Liver (tissue), 9 donors: ENCODE data around the gene MMGT1. TPM values are rescaled to one million over a fixed set of nuclear protein-coding genes. Genes with fewer than 3 reads are reported as not detected.

ENCODE experiments used
- DNase-seq: peaks from one replicate; pipeline ENCODE4 v3.0.0-alpha.2; 2017; ENCODE audit warnings: low spot score
- H3K27ac ChIP-seq, 2 donors: one replicate each; pipeline ENCODE4 v1.7.0; 2013; ENCODE audit warnings: inconsistent platforms in 2 of 2, low read length in 2 of 2, control low read depth in 1 of 2, low read depth in 1 of 2, mild to moderate bottlenecking in 1 of 2
- H3K27me3 ChIP-seq, 4 donors: one replicate each; pipeline versions ENCODE4 v1.6.1 to v1.7.0; 2013; ENCODE audit warnings: low read length in 3 of 4, inconsistent platforms in 1 of 4, mild to moderate bottlenecking in 1 of 4, moderate library complexity in 1 of 4; ENCODE audit not compliant: control insufficient read depth in 4 of 4, insufficient read depth in 4 of 4
- H3K36me3 ChIP-seq, 4 donors: one replicate each; pipeline versions ENCODE4 v1.6.1 to v1.7.0; 2013; ENCODE audit warnings: low read length in 3 of 4, mild to moderate bottlenecking in 3 of 4, low read depth in 1 of 4, moderate library complexity in 1 of 4; ENCODE audit not compliant: control insufficient read depth in 4 of 4, insufficient read depth in 3 of 4
- H3K4me1 ChIP-seq, 4 donors: one replicate each; pipeline versions ENCODE4 v1.6.1 to v1.7.0; 2013; ENCODE audit warnings: low read length in 3 of 4, mild to moderate bottlenecking in 3 of 4, moderate library complexity in 1 of 4; ENCODE audit not compliant: control insufficient read depth in 4 of 4, insufficient read depth in 4 of 4
- H3K4me3 ChIP-seq, 3 donors: one replicate each; pipeline versions ENCODE4 v1.6.1 to v1.7.0; 2013; ENCODE audit warnings: low read length in 3 of 3, control low read depth in 1 of 3, low read depth in 1 of 3, mild to moderate bottlenecking in 1 of 3
- H3K9ac ChIP-seq, 2 donors: one replicate each; pipeline ENCODE4 v1.7.0; 2013; ENCODE audit warnings: low read length in 2 of 2, mild to moderate bottlenecking in 2 of 2, moderate library complexity in 2 of 2, control low read depth in 1 of 2, low read depth in 1 of 2
- H3K9me3 ChIP-seq, 4 donors: one replicate each; pipeline versions ENCODE4 v1.6.1 to v1.7.0; 2013; ENCODE audit warnings: low read length in 3 of 4; ENCODE audit not compliant: control insufficient read depth in 4 of 4
- ATF3 ChIP-seq: IDR thresholded peaks from 2 replicates; pipeline ENCODE4 v1.6.1; 2016; ENCODE audit warnings: antibody characterized with exemption
- EGR1 ChIP-seq, 2 donors: IDR thresholded peaks; 2 replicates each; pipeline ENCODE4 v1.6.1; 2016 to 2018; ENCODE audit warnings: antibody characterized with exemption in 2 of 2, low read depth in 2 of 2
- FOXA1 ChIP-seq: IDR thresholded peaks from 2 replicates; pipeline ENCODE4 v1.6.1; 2016; ENCODE audit warnings: antibody characterized with exemption
- FOXA2 ChIP-seq: IDR thresholded peaks from 2 replicates; pipeline ENCODE4 v1.6.1; 2016; ENCODE audit warnings: antibody characterized with exemption
- GABPA ChIP-seq, 2 donors: IDR thresholded peaks in 1 of 2; conservative IDR thresholded peaks in 1 of 2; 2 replicates each; pipeline ENCODE4 v1.6.1; 2016; ENCODE audit warnings: antibody characterized with exemption in 2 of 2, mild to moderate bottlenecking in 1 of 2, moderate library complexity in 1 of 2
- HNF4A ChIP-seq, 2 donors: conservative IDR thresholded peaks; 2 replicates each; pipeline ENCODE4 v1.6.1; 2016; ENCODE audit warnings: antibody characterized with exemption in 2 of 2, mild to moderate bottlenecking in 2 of 2
- HNF4G ChIP-seq: IDR thresholded peaks from 2 replicates; pipeline ENCODE4 v1.6.1; 2016; ENCODE audit warnings: antibody characterized with exemption
- JUND ChIP-seq, 2 donors: IDR thresholded peaks; 2 replicates each; pipeline ENCODE4 v1.6.1; 2016; ENCODE audit warnings: antibody characterized with exemption in 2 of 2
- MAX ChIP-seq: IDR thresholded peaks from 2 replicates; pipeline ENCODE4 v1.6.1; 2016; ENCODE audit warnings: antibody characterized with exemption
- NR2F2 ChIP-seq: IDR thresholded peaks from 2 replicates; pipeline ENCODE4 v1.6.1; 2016; ENCODE audit warnings: antibody characterized with exemption
- RAD21 ChIP-seq, 2 donors: IDR thresholded peaks; 2 replicates each; pipeline ENCODE4 v1.6.1; 2016; ENCODE audit warnings: antibody characterized with exemption in 2 of 2, mild to moderate bottlenecking in 2 of 2
- REST ChIP-seq: IDR thresholded peaks from 2 replicates; pipeline ENCODE4 v1.6.1; 2016; ENCODE audit warnings: antibody characterized with exemption, mild to moderate bottlenecking
- RXRA ChIP-seq, 2 donors: IDR thresholded peaks; 2 replicates each; pipeline ENCODE4 v1.6.1; 2017 to 2018; ENCODE audit warnings: antibody characterized with exemption in 2 of 2, mild to moderate bottlenecking in 1 of 2
- SP1 ChIP-seq: IDR thresholded peaks from 2 replicates; pipeline ENCODE4 v1.6.1; 2018; ENCODE audit warnings: antibody characterized with exemption, mild to moderate bottlenecking
- TAF1 ChIP-seq: conservative IDR thresholded peaks from 2 replicates; pipeline ENCODE4 v1.6.1; 2016; ENCODE audit warnings: antibody characterized with exemption, mild to moderate bottlenecking
- YY1 ChIP-seq: IDR thresholded peaks from 2 replicates; pipeline ENCODE4 v1.6.1; 2016; ENCODE audit warnings: antibody characterized with exemption, mild to moderate bottlenecking
- WGBS: extraction: QIAGEN DNeasy Blood & Tissue Kit; methylation state at CpG from one replicate; pipeline ENCODE4 v1.1.7; 2013; 5-methylcytosine and 5-hydroxymethylcytosine counted together
- polyA plus RNA-seq, 2 donors: library from polyadenylated mRNA; stranded (reverse) in 1 of 2; unstranded in 1 of 2; fragments of 200-250 nt in 1 of 2; fragments of >200 nt in 1 of 2; fragmentation: Nextera tagmentation in 1 of 2; extraction: Ambion mirVana in 1 of 2; gene quantifications; one replicate each; pipeline versions ENCODE4 v1.2.1 to v1.2.3, GENCODE V29; 2013 to 2015
- total RNA-seq, 2 donors: library from RNA; depleted of rRNA; stranded (reverse); fragments of >200 nt; gene quantifications; one replicate each; pipeline ENCODE4 v1.2.3, GENCODE V29; 2014
- TF ChIP-seq, protein P1 (sequence below): IDR thresholded peaks from 2 replicates; pipeline ENCODE4 v1.6.1; 2016; ENCODE audit warnings: antibody characterized with exemption
- TF ChIP-seq, protein P2 (sequence below): fragments of 150-350 bp; IDR thresholded peaks from 2 replicates; pipeline ENCODE4 v1.5.1; 2017; ENCODE audit warnings: improper control_type of control experiment, low read depth, low read length; ENCODE audit not compliant: missing input control
- donor health status: healthy.
- donor health status: healthy.
- donor health status: healthy.
- donor health status: healthy.
- donor health status: healthy.

MMGT1 gene
- total and polyA plus RNA-seq, 4 donors = 3.4 to 4.2 (median 3.6) TPM

DNA sequence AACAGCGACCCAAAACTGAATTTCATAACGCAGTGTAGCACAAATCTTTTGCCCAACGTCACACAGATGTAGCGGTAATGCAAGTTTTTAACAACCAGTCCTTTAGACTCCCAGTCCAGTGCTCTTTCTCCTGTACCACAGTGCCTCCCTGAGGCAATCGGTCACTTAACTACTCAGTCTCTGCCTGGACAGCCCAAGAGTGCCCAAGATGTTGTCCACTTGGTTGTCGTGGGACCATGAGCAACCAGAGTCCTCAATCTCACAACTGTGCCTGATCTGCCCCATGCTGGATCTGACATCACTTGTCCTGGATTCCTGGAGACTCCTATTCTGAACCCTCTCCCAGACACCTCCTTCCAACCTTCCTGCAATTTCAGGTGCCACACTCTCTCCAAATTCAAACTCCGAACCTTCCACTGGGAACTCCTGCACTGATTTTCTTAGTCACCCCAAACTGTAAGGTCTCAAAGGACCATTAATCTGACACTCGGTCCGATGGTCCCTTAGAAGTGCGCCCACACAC lies 702 bp downstream of the MMGT1 start:
- peak overlapping the region; percentile 24 to 90 for H3K9ac ChIP-seq
- H3K4me1 ChIP-seq = peaks cover 0 to 13% (median 11%) of the 10 kb centered on the region in 4 donors
- TF ChIP-seq RXRA (IDR thresholded peaks at IDR 0.05) (no peak), FOXA2 (no peak), RAD21 (IDR thresholded peaks at IDR 0.05) (no peak), NR2F2 (no peak), EGR1 (IDR thresholded peaks at IDR 0.05; ENCODE audit: low read depth in 2 of 2) (no peak), JUND (IDR thresholded peaks at IDR 0.05) (no peak), GABPA (IDR thresholded peaks at IDR 0.05 in 1 of 2, conservative IDR thresholded peaks at IDR 0.05 in 1 of 2) (no peak), HNF4A (conservative IDR thresholded peaks at IDR 0.05) (no peak), FOXA1 (no peak), REST (no peak), HNF4G (no peak), TAF1 (no peak), SP1 (no peak)
- TF ChIP-seq, protein P1, sequence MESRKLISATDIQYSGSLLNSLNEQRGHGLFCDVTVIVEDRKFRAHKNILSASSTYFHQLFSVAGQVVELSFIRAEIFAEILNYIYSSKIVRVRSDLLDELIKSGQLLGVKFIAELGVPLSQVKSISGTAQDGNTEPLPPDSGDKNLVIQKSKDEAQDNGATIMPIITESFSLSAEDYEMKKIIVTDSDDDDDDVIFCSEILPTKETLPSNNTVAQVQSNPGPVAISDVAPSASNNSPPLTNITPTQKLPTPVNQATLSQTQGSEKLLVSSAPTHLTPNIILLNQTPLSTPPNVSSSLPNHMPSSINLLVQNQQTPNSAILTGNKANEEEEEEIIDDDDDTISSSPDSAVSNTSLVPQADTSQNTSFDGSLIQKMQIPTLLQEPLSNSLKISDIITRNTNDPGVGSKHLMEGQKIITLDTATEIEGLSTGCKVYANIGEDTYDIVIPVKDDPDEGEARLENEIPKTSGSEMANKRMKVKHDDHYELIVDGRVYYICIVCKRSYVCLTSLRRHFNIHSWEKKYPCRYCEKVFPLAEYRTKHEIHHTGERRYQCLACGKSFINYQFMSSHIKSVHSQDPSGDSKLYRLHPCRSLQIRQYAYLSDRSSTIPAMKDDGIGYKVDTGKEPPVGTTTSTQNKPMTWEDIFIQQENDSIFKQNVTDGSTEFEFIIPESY = no peak
- H3K9me3 ChIP-seq = no peaks in the 10 kb centered on the region
- 4% methylated on average over 10 of the region's 10 CpGs for WGBS
- peak overlapping the region; percentile 61 to 92 (median 73) for H3K4me3 ChIP-seq
- H3K27me3 ChIP-seq = no peaks in the 10 kb centered on the region
- DNase-seq = peak; percentile 34
- peak overlapping the region; percentile 78 to 81 for H3K27ac ChIP-seq
- H3K36me3 ChIP-seq = no peaks in the 10 kb centered on the region

DNA sequence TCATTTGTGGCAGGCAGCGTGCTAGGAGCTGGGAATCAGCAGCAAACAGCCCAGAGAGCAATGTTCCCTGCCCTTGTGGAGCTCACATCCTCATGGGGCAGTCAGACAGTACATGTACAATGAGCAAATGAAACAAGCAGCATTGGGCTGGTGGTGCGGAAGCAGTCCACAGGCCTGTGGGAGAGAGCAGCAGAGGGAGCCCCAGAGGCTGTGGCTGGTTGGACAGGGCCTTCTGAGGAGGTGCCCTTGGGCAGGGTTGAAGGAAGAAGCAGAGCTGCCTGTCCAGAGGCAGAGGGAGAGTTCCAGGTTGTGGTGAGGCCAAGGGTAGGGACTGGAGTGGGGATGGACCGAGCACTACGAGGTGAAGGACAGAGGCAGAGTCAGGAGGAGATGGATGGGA lies 22.5 kb downstream of the MMGT1 start:
- H3K27ac ChIP-seq = no peak overlapping the region
- H3K4me3 ChIP-seq = no peak overlapping the region
- H3K4me1 ChIP-seq = no peaks in the 10 kb centered on the region
- no peaks in the 10 kb centered on the region for H3K36me3 ChIP-seq
- H3K27me3 ChIP-seq = no peaks in the 10 kb centered on the region
- H3K9me3 ChIP-seq = no peaks in the 10 kb centered on the region
- 74% methylated on average over 4 of the region's 4 CpGs for WGBS
- H3K9ac ChIP-seq = no peak overlapping the region
- no peak for DNase-seq
- TF ChIP-seq REST = no peak
- no peak for TF ChIP-seq HNF4G
- TF ChIP-seq FOXA2 = no peak
- no peak for TF ChIP-seq FOXA1
- no peak for TF ChIP-seq RXRA (IDR thresholded peaks at IDR 0.05)
- TF ChIP-seq HNF4A (conservative IDR thresholded peaks at IDR 0.05) = no peak
- TF ChIP-seq JUND (IDR thresholded peaks at IDR 0.05) = no peak
- no peak for TF ChIP-seq YY1
- TF ChIP-seq MAX = no peak
- TF ChIP-seq GABPA (IDR thresholded peaks at IDR 0.05 in 1 of 2, conservative IDR thresholded peaks at IDR 0.05 in 1 of 2) = no peak
- no peak for TF ChIP-seq RAD21 (IDR thresholded peaks at IDR 0.05)
- TF ChIP-seq EGR1 (IDR thresholded peaks at IDR 0.05; ENCODE audit: low read depth in 2 of 2) = no peak
- no peak for TF ChIP-seq NR2F2
- no peak for TF ChIP-seq TAF1
- no peak for TF ChIP-seq SP1
- TF ChIP-seq, protein P2, sequence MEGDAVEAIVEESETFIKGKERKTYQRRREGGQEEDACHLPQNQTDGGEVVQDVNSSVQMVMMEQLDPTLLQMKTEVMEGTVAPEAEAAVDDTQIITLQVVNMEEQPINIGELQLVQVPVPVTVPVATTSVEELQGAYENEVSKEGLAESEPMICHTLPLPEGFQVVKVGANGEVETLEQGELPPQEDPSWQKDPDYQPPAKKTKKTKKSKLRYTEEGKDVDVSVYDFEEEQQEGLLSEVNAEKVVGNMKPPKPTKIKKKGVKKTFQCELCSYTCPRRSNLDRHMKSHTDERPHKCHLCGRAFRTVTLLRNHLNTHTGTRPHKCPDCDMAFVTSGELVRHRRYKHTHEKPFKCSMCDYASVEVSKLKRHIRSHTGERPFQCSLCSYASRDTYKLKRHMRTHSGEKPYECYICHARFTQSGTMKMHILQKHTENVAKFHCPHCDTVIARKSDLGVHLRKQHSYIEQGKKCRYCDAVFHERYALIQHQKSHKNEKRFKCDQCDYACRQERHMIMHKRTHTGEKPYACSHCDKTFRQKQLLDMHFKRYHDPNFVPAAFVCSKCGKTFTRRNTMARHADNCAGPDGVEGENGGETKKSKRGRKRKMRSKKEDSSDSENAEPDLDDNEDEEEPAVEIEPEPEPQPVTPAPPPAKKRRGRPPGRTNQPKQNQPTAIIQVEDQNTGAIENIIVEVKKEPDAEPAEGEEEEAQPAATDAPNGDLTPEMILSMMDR = no peak
- no peak for TF ChIP-seq ATF3
